Measurements from ENCODE around the gene OR2T10.
"Not testable (repeated sequence)": the region's sequence is repeated elsewhere in the genome, so short reads cannot be mapped to it uniquely, and the experiment has no call there.

Gene OR2T10

DNA sequence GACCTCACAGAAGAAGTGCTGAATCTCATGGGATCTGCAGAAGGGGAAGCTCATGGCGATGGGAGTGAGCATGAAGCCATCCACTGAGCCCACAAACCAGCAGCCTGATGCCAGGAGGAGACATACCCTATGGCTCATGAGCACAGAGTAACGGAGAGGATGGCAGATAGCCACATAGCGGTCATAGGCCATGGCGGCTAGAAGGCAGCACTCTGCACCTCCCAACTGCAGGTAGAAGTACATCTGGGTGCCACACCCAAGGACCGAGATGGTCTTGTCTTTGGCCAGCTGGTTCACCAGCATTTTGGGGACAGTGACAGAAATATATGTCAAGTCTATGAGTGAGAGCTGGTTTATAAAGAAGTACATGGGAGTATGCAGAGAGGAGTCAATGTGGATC lies 4.3 kb downstream of the OR2T10 start:
- DNase-seq (ENCODE audit: low read depth in 2 of 2) = no peak

DNA sequence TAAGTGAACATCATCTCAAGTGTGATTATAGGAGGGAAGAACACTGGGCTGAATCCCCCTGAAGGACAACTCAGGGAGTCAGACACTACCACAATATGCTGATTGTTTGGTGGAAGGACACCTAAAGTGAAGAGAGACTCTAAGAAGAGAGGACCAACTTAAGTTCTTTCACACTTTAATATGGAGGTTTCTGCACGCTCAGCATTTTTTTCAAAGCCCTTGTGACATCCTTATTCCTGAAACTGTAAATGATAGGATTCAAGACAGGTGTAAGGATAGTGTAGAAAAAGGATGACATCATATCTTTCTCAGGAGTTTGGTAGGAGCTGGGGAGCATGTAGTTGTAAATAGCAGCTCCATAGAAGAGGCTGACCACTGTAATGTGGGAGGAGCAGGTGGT lies 4.8 kb downstream of the OR2T10 start:
- DNase-seq (ENCODE audit: low read depth in 2 of 2) = no peak

DNA sequence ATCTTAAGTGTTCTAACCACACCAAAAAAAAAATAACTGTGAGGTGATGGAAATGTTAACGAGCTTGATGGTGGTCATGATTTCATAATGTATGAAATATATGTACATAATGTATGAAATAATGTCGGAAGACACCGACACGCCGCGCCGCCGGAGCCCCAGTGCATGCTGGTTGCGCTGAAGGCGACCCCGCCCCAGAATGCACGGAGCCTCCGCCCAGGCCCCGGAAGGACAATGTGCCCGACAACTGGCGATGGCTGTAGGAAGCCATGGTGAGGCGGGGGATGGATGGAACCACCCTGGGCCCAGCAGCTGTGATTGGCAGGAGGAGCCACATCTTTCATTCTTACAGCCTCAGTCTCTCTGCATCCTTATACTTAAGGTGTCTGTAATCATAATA lies 7.4 kb downstream of the OR2T10 start:
- DNase-seq (ENCODE audit: low read depth in 2 of 2) = no peak

DNA sequence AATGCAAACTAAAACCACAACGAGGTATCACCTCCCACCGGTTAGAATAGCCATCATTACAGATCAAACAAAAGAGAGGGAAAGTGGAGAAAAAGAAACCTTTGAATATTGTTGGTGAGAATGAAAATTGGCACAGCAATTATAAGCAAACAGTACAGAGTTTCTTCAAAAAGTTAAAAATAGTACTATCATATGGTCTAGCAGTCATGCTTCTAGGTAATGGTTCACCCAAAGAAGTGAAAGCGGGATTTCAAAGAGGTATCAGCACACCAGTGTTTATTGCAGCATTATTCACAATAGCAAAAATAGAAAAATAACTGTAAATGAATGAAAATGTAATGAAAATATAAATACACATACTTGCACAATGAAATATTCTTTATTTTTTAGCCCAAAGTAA lies 8.2 kb downstream of the OR2T10 start:
- DNase-seq (ENCODE audit: low read depth in 2 of 2) = no peak

DNA sequence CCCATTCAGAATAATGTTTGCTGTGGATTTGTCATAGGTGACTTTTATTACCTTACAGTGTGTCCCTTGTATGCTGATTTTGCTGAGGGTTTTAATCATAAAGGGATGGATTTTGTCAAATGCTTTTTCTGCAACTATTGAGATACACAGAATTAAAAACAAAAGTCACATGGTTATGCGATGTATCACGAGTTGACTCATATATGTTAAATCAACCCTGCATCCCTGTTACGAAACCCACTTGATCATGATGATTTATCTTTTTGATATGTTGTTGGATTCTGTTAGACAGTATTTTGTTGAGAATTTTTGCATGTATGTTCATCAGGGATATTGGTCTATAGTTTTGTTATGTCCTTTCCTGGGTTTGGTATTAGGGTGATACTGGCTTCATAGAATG lies 12.2 kb downstream of the OR2T10 start:
- no peak for DNase-seq (ENCODE audit: low read depth in 2 of 2)

DNA sequence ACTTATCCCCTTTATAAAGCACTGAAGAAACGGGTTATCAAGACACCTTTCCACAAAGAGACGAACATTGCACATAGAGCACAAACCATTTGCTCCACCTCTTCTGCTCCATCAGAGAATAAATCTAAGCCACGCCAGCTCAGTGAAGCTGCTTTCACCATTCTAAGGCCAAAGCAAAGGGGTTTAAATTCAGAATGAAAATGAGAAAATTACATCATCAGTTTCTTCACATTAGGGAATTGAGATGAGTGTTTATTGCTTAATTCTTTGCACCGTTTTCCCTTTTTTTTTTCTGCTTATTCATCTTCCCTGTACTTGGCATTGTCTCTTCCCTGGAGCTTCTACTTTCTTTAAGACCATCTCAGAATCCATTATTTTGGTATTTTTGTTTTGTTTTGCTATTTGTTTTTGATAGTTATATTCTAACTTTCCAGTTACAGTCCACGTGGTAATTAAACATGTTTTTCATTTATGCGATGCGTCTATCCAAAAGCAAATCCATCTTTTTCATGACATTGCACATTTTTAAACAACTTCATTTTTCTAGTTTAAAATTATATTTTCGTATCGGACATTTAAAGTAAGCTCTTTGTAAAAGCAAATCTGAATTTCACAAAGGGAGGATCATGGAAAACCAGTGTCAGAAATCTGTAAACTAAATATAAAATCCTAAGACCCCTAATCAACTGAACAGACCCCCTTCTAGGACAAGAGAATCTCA lies 21.1 kb downstream of the OR2T10 start:
- DNase-seq (ENCODE audit: low read depth in 2 of 2) = no peak

DNA sequence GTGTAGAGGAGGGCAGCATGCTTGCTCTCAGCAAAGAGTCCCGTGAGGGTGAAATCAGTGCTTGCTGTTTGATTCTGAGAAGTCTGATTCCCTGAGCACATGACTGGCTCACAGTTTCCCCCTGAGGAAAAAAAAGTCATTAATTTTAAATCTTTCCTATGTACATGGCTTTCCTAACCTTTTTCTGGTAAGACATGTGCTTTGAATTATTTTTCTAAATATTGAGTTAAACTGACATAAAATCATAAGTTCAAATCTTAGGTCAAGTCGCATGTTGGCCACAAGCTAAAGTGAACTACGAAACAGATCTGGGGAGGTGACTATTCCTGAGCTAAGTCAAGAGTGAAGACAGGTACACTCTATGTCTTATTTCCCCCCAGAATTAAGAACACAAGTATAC lies 22.8 kb downstream of the OR2T10 start, which contains the start of gene OR2T34:
Gene OR2T34 (minus strand): TSS at position 101 of the 400 bp plus-strand sequence. CDS start 0 bp downstream, at position 101.
- not testable (repeated sequence) for DNase-seq (ENCODE audit: low read depth in 2 of 2)

DNA sequence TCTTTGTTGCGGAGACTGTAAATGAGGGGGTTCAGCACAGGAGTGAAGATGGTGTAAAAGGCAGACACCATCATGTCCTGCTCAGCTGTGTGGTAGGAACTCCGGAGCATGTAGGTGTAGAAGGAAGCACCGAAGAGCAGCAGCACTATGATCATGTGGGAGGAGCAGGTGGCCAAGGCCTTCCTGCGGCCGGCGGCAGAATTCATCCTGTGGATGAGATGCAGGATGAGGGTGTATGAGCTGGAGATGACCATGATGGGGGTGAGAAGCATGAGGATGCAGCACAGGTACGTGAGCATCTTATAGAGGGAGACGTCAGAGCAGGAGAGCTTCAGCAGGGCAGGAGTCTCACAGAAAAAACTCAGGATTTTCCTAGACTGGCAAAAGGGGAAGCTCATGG lies 23.6 kb downstream of the OR2T10 start:
- DNase-seq (ENCODE audit: low read depth in 2 of 2) = not testable (repeated sequence)

DNA sequence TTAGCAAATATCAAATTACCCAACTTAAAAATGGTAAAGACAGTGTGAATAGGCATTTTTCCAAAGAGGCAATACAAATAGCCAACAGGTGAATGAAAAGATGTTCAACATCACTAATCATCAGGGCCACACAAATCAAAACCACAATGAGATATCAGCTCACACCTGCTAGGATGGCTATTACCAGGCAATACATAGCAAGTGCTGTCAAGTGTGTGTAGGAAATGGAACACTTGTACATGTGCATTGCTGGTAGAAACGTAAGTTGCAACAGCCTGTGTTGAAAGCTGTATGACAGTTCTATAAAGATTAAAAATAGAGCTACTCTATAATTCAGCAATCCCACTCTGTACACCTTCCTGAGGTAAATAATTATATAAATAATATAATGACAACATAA lies 25.5 kb downstream of the OR2T10 start:
- DNase-seq (ENCODE audit: low read depth in 2 of 2) = not testable (repeated sequence)

DNA sequence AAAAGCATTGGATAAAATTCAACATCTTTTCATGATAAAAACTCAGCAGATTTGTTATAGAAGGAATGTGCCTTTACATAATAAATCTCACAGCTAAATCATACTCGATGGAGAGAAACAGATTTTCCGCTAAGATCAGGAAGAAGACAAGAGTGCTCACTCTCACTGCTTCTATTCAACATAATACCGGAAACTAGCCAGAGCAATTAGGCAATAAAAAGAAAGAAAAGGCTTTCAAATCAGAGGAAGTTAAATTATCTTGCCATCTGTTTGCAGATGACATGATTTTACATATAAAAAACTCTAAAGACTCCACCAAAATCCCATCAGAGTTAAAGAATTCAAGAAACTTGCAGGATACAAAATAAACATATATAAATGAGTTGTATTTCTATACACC lies 26.7 kb downstream of the OR2T10 start:
- DNase-seq (ENCODE audit: low read depth in 2 of 2) = not testable (repeated sequence)

DNA sequence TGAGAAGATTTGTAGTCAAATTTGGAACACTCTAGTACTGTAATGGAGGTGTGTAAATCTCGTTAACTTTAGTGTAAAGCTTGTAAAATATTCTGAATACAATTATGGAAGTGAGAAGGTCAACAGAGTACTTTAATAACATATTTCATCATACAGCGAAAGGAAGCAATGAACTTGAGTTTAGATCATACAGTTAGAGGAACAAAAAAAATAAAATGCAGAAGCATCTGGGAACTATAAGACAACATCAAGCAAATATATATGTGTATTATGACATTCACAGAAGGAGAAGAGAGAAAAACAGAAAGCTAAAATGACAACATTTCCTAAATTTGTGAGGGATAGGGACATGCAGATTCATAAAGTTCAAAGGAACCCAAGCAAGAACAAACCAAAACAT lies 28.5 kb downstream of the OR2T10 start:
- DNase-seq (ENCODE audit: low read depth in 2 of 2) = not testable (repeated sequence)

DNA sequence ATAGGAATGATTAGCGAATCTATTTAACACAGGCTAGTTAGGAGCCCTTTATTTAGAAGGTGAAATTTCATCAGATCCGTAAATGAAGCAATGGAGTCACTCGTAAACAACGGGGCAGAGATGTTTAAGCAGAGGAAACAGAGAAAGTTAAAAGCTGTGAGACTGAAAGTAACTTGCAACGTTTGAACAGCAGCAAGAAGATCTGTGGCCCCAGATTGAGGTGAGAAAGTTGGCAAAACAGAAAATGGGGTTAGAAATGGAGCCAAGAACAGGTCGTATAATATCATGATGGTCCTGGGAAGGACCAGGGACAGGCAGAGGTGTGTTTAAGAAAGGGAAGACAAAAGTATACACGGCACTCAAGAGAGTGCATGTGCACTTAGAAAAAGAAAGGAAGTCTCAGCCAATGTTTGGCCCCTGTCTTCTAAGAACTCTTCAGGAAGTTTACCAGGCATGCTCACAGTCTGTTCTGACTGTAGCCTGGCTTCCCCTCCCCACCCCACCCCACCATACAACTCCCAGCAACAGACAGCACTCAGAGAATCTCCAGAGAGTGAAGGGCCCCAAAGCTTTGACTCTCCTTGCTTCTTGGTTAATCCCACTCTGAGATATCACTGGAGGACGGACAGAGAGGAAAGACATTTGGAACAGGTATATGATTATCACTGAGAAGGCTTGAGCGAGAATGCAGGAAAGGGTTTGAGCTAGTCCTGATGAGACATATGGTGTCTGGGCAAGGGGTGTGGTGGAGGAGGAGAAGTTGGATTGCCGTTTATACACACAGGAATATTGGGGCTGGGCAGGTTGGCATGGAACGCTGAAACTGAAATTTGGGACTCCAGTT lies 31.7 kb downstream of the OR2T10 start:
- not testable (repeated sequence) for DNase-seq (ENCODE audit: low read depth in 2 of 2)

DNA sequence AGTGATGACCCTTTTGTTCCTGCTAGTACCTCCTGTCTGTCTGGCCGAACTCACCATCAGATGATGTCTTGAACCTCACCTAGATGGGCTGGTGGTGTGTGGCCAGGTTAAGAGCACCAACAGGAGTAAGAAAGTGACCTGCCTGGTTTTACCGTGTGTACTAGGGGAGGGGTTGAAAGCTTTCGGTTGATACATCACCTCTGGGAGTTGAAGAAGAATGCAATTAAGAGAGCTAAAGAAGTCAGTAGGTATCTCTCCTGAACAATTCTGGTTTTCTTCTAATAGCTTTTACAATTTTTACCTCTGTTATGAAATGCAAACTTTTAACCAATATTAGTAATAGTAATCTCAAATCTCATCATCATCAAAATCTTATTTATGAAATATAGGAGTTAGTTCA lies 34.8 kb downstream of the OR2T10 start, which contains the start of gene OR2T29:
Gene OR2T29 (minus strand): TSS at position 101 of the 400 bp plus-strand sequence. CDS start 3,281 bp downstream, outside the sequence.
- DNase-seq (ENCODE audit: low read depth in 2 of 2) = not testable (repeated sequence)

DNA sequence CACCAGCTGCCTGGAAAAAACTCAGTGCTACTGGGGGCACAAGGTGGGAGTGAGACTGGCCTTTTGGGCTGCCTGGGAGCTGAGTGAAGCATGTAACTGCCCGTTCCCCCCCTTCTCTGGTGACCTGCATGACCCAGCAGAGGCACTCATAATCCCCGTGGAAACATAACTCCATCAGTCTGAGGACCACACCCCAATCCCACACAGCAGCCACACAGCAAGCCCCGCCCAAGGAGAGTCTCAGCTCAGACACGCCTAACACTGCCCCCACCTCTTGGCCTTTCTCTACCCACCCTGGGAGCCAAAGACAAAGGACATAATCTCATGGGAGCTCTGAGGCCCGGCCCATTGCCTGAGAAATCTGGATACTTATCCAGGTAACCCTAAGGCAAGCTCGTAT lies 46.5 kb downstream of the OR2T10 start:
- not testable (repeated sequence) for DNase-seq (ENCODE audit: low read depth in 2 of 2)

DNA sequence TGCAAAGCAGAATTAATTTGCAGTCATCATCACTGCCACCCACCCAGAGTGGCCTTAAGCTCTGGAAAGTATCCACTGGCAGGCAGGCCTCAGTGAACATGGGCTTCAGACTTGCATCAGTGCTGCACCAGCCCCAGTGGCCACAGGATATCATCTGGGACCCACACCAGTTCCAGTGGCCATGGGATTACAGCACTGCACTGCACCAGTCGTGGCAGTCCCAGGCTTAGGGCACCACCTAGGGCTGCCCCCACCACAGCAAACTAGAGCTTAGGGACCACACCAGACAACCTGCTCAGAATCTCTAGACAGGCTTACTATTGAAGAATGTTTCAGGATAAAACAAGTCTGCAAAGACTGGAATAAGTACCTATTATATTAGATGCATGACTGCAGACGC lies 50.1 kb downstream of the OR2T10 start:
- not testable (repeated sequence) for DNase-seq (ENCODE audit: low read depth in 2 of 2)

Data from stimulated activated CD8-positive, alpha-beta memory T cell treated with anti-CD3 and anti-CD28 coated beads, Interleukin-7, amount 100 ng/mL, for 4 hours (primary cell).